Embryonic facial prominence (tissue), 1 donor: Measurements from ENCODE around the gene ZNF213.
"Not testable (repeated sequence)": the region's sequence is repeated elsewhere in the genome, so short reads cannot be mapped to it uniquely, and the experiment has no call there.

Source experiments
- DNase-seq: peaks from one replicate; pipeline ENCODE4 v3.0.0-alpha.2; 2016; ENCODE audit errors: extremely low spot score

The ZNF213 gene

GRCh38 chr16:3148256-3149192, 13.7 kb downstream of the ZNF213 start:
- no peak for DNase-seq

GRCh38 chr16:3149193-3149530, 14.3 kb downstream of the ZNF213 start:
- no peak for DNase-seq

- DNase-seq, result no peak
Observed at GRCh38 chr16:3149630-3150345, 15.0 kb downstream of the ZNF213 start.

- peak; percentile 88 for DNase-seq
Observed at GRCh38 chr16:3150346-3151218, 15.8 kb downstream of the ZNF213 start.

- DNase-seq, result no peak
Observed at GRCh38 chr16:3152027-3152276, 17.1 kb downstream of the ZNF213 start.

GRCh38 chr16:3152277-3152990, 17.6 kb downstream of the ZNF213 start:
- DNase-seq, result no peak

GRCh38 chr16:3152991-3153368, 18.2 kb downstream of the ZNF213 start:
- no peak for DNase-seq

GRCh38 chr16:3155181-3155580, 20.4 kb downstream of the ZNF213 start:
- DNase-seq, result no peak

GRCh38 chr16:3155972-3156371, 21.1 kb downstream of the ZNF213 start:
- no peak for DNase-seq

- peak; percentile 17 for DNase-seq
Observed at GRCh38 chr16:3157229-3158025, 22.6 kb downstream of the ZNF213 start.

- DNase-seq, result no peak
Observed at GRCh38 chr16:3158026-3158509, 23.2 kb downstream of the ZNF213 start.

- DNase-seq, result no peak
Observed at GRCh38 chr16:3158510-3159314, 23.9 kb downstream of the ZNF213 start.

GRCh38 chr16:3161235-3162018, 26.6 kb downstream of the ZNF213 start:
- DNase-seq, result no peak

GRCh38 chr16:3164121-3164991, 29.5 kb downstream of the ZNF213 start:
- DNase-seq, result no peak

GRCh38 chr16:3165111-3165822, 30.4 kb downstream of the ZNF213 start:
- DNase-seq, result no peak

- DNase-seq, result no peak
Observed at GRCh38 chr16:3166505-3166886, 31.7 kb downstream of the ZNF213 start.

GRCh38 chr16:3168729-3169128, 33.9 kb downstream of the ZNF213 start:
- DNase-seq, result not testable (repeated sequence)
